Fibroblast of gingiva (primary cell): Measurements from ENCODE around the gene TMEM151A.
"Not testable (repeated sequence)": the region's sequence is repeated elsewhere in the genome, so short reads cannot be mapped to it uniquely, and the experiment has no call there.

ENCODE experiments used
- DNase-seq: peaks from one replicate; pipeline ENCODE4 v3.0.0-alpha.2; 2011; ENCODE audit warnings: low read depth

The TMEM151A gene

GRCh38 chr11:66291706-66292542 lies at the start of gene TMEM151A:
TMEM151A (plus strand) TSS chr11:66291894; CDS start chr11:66292014, 120 bp downstream.
- DNase-seq: no peak

- DNase-seq: no peak
These were observed 49.5 kb upstream of the TMEM151A start for GRCh38 chr11:66242095-66242765.

- DNase-seq: no peak
These were observed 47.7 kb upstream of the TMEM151A start for GRCh38 chr11:66243782-66244535.

GRCh38 chr11:66247295-66247694 lies 44.4 kb upstream of the TMEM151A start:
- no peak for DNase-seq

GRCh38 chr11:66247801-66248200 lies 43.9 kb upstream of the TMEM151A start:
- DNase-seq: no peak

GRCh38 chr11:66248903-66249302 lies 42.8 kb upstream of the TMEM151A start:
- no peak for DNase-seq

GRCh38 chr11:66251809-66252208 lies 39.9 kb upstream of the TMEM151A start:
- DNase-seq: no peak

GRCh38 chr11:66253081-66253480 lies 38.6 kb upstream of the TMEM151A start:
- not testable (repeated sequence) for DNase-seq

- no peak for DNase-seq
These were observed 33.2 kb upstream of the TMEM151A start for GRCh38 chr11:66258473-66258893.

- no peak for DNase-seq
These were observed 32.5 kb upstream of the TMEM151A start for GRCh38 chr11:66259225-66259624.

- no peak for DNase-seq
These were observed 31.7 kb upstream of the TMEM151A start for GRCh38 chr11:66259956-66260355.

- no peak for DNase-seq
These were observed 30.1 kb upstream of the TMEM151A start for GRCh38 chr11:66261578-66261977.

- DNase-seq: no peak
These were observed 29.5 kb upstream of the TMEM151A start for GRCh38 chr11:66262191-66262590.

- DNase-seq: no peak
These were observed 29.0 kb upstream of the TMEM151A start for GRCh38 chr11:66262696-66263095.

- DNase-seq: no peak
These were observed 28.5 kb upstream of the TMEM151A start for GRCh38 chr11:66263231-66263630.

GRCh38 chr11:66263785-66264184 lies 27.9 kb upstream of the TMEM151A start:
- no peak for DNase-seq

- DNase-seq: no peak
These were observed 27.3 kb upstream of the TMEM151A start for GRCh38 chr11:66264383-66264782.

GRCh38 chr11:66264914-66265313 lies 26.8 kb upstream of the TMEM151A start:
- no peak for DNase-seq

- DNase-seq: no peak
These were observed 25.9 kb upstream of the TMEM151A start for GRCh38 chr11:66265531-66266377.

- no peak for DNase-seq
These were observed 25.2 kb upstream of the TMEM151A start for GRCh38 chr11:66266378-66267038.

GRCh38 chr11:66267039-66267378 lies 24.7 kb upstream of the TMEM151A start:
- no peak for DNase-seq
